Hepatocyte (in vitro differentiated cells): ENCODE results near the gene DIAPH2. TPM values are rescaled to one million over a fixed set of nuclear protein-coding genes. Genes with fewer than 3 reads are reported as not detected.

Source experiments
- DNase-seq: peaks from one replicate; pipeline ENCODE4 v3.0.0-alpha.2; 2016; ENCODE audit warnings: low spot score
- H2AFZ ChIP-seq: fragments of 200-600 bp; sonication (generic); 2 replicates; pipeline ENCODE4 v1.6.0; 2016; ENCODE audit warnings: antibody characterized with exemption, mild to moderate bottlenecking
- H3K27ac ChIP-seq: fragments of 200-600 bp; sonication (generic); 2 replicates; pipeline ENCODE4 v1.5.1; 2016; ENCODE audit warnings: mild to moderate bottlenecking
- H3K27me3 ChIP-seq: fragments of 200-600 bp; sonication (generic); 2 replicates; pipeline ENCODE4 v1.6.1; 2016
- H3K36me3 ChIP-seq: fragments of 200-600 bp; sonication (generic); replicated peaks from 2 replicates; pipeline ENCODE4 v1.5.1; 2016; ENCODE audit warnings: low read depth; ENCODE audit not compliant: insufficient read depth
- H3K4me1 ChIP-seq: fragments of 200-600 bp; sonication (generic); 2 replicates; pipeline ENCODE4 v1.5.1; 2016; ENCODE audit warnings: mild to moderate bottlenecking, moderate library complexity; ENCODE audit not compliant: insufficient read depth
- H3K4me2 ChIP-seq: fragments of 200-600 bp; sonication (generic); 2 replicates; pipeline ENCODE4 v1.6.0; 2016
- H3K4me3 ChIP-seq: fragments of 200-600 bp; sonication (generic); 2 replicates; pipeline ENCODE4 v1.5.1; 2016; ENCODE audit warnings: mild to moderate bottlenecking
- H3K79me2 ChIP-seq: fragments of 200-600 bp; sonication (generic); 2 replicates; pipeline ENCODE4 v1.6.0; 2017; ENCODE audit warnings: mild to moderate bottlenecking
- H3K9me2 ChIP-seq: fragments of 200-600 bp; sonication (generic); replicated peaks from 2 replicates; pipeline ENCODE4 v1.6.0; 2017; ENCODE audit warnings: mild to moderate bottlenecking; ENCODE audit not compliant: insufficient read depth
- H3K9me3 ChIP-seq: fragments of 200-600 bp; sonication (generic); 2 replicates; pipeline ENCODE4 v1.5.1; 2016; ENCODE audit warnings: low read depth, mild to moderate bottlenecking
- H4K20me1 ChIP-seq: fragments of 200-600 bp; sonication (generic); 2 replicates; pipeline ENCODE4 v1.6.0; 2016; ENCODE audit warnings: mild to moderate bottlenecking; ENCODE audit not compliant: insufficient read depth, poor library complexity, severe bottlenecking
- CTCF ChIP-seq: fragments of 200-600 bp; sonication (generic); IDR thresholded peaks from 2 replicates; pipeline ENCODE4 v1.5.1; 2016; ENCODE audit warnings: antibody characterized with exemption, mild to moderate bottlenecking; ENCODE audit not compliant: poor library complexity
- EZH2 ChIP-seq: fragments of 200-600 bp; sonication (generic); IDR thresholded peaks from 2 replicates; pipeline ENCODE4 v1.6.1; 2016; ENCODE audit warnings: antibody characterized with exemption, mild to moderate bottlenecking, borderline replicate concordance
- EZH2phosphoT487 ChIP-seq: fragments of 200-600 bp; sonication (generic); IDR thresholded peaks from one replicate; pipeline ENCODE4 v1.6.1; 2018; ENCODE audit warnings: antibody characterized with exemption, mild to moderate bottlenecking, low read depth, moderate library complexity; ENCODE audit not compliant: unreplicated experiment, severe bottlenecking
- WGBS: methylation state at CpG from one replicate; pipeline ENCODE4 v1.1.6; 2016; ENCODE audit warnings: low lambda C conversion rate; ENCODE audit errors: missing lambda C conversion rate; 5-methylcytosine and 5-hydroxymethylcytosine counted together
- polyA plus RNA-seq: library from polyadenylated mRNA; unstranded; fragments of >200 nt; fragmentation: Nextera tagmentation; extraction: Ambion mirVana; gene quantifications from 2 replicates; pipeline ENCODE4 v1.2.1, GENCODE V29; 2016
- total RNA-seq: library from RNA; depleted of rRNA; stranded (reverse); fragments of >200 nt; gene quantifications from 2 replicates; pipeline ENCODE4 v1.2.3, GENCODE V29; 2014

Gene DIAPH2
- total and polyA plus RNA-seq, 2 experiments from 2014 or later, result 14.8 to 32.4 TPM

- Histone ChIP-seq H3K79me2 (no peaks in the 10 kb centered on the region), H3K9me2 (no peaks in the 10 kb centered on the region), H3K36me3 (no peaks in the 10 kb centered on the region), H3K4me3 (no peak overlapping the region), H3K27me3 (no peaks in the 10 kb centered on the region), H3K9me3 (no peaks in the 10 kb centered on the region), H4K20me1 (no peaks in the 10 kb centered on the region), H3K4me2 (no peak overlapping the region), H3K27ac (no peak overlapping the region), H2AFZ (no peak overlapping the region), H3K4me1 (no peaks in the 10 kb centered on the region)
- TF ChIP-seq EZH2 (no peak), CTCF (no peak), EZH2phosphoT487 (no peak)
- DNase-seq, result no peak
- WGBS, result 100% methylated on average over 2 of the region's 2 CpGs
Observed at GRCh38 chrX:97210501-97210900, 525.9 kb downstream of the DIAPH2 start.

GRCh38 chrX:97211070-97211469 is 526.4 kb downstream of the DIAPH2 start:
- H3K4me2 ChIP-seq, result no peak overlapping the region
- no peaks in the 10 kb centered on the region for H3K9me2 ChIP-seq
- H3K79me2 ChIP-seq, result no peaks in the 10 kb centered on the region
- no peaks in the 10 kb centered on the region for H3K27me3 ChIP-seq
- H3K4me1 ChIP-seq, result no peaks in the 10 kb centered on the region
- TF ChIP-seq CTCF (no peak), EZH2 (no peak), EZH2phosphoT487 (no peak)
- no peak overlapping the region for H3K27ac ChIP-seq
- H3K36me3 ChIP-seq, result no peaks in the 10 kb centered on the region
- no peaks in the 10 kb centered on the region for H4K20me1 ChIP-seq
- WGBS, result 100% methylated on average over 1 of the region's 1 CpG
- H3K4me3 ChIP-seq, result no peak overlapping the region
- no peak overlapping the region for H2AFZ ChIP-seq
- DNase-seq, result no peak
- H3K9me3 ChIP-seq, result no peaks in the 10 kb centered on the region

GRCh38 chrX:97215186-97215585 is 530.5 kb downstream of the DIAPH2 start:
- 73% methylated on average over 1 of the region's 1 CpG for WGBS
- Histone ChIP-seq H3K4me3 (no peak overlapping the region), H3K9me3 (no peaks in the 10 kb centered on the region), H3K9me2 (no peaks in the 10 kb centered on the region), H2AFZ (no peak overlapping the region), H4K20me1 (no peaks in the 10 kb centered on the region), H3K79me2 (no peaks in the 10 kb centered on the region), H3K4me2 (no peak overlapping the region), H3K27me3 (no peaks in the 10 kb centered on the region), H3K36me3 (no peaks in the 10 kb centered on the region), H3K27ac (no peak overlapping the region), H3K4me1 (no peaks in the 10 kb centered on the region)
- TF ChIP-seq EZH2 (no peak), EZH2phosphoT487 (no peak), CTCF (no peak)
- no peak for DNase-seq

- 62% methylated on average over 1 of the region's 1 CpG for WGBS
- no peak for TF ChIP-seq EZH2phosphoT487
- no peak for TF ChIP-seq CTCF
- TF ChIP-seq EZH2, result no peak
- H3K9me3 ChIP-seq, result no peaks in the 10 kb centered on the region
- no peak overlapping the region for H3K27ac ChIP-seq
- no peak overlapping the region for H3K4me2 ChIP-seq
- H3K79me2 ChIP-seq, result no peaks in the 10 kb centered on the region
- H3K36me3 ChIP-seq, result no peaks in the 10 kb centered on the region
- no peaks in the 10 kb centered on the region for H3K27me3 ChIP-seq
- no peak overlapping the region for H2AFZ ChIP-seq
- no peaks in the 10 kb centered on the region for H3K9me2 ChIP-seq
- no peaks in the 10 kb centered on the region for H3K4me1 ChIP-seq
- no peaks in the 10 kb centered on the region for H4K20me1 ChIP-seq
- no peak overlapping the region for H3K4me3 ChIP-seq
- DNase-seq, result no peak
Observed at GRCh38 chrX:97224148-97224547, 539.5 kb downstream of the DIAPH2 start.
